Activated CD8-positive, alpha-beta T cell treated with anti-CD3 and anti-CD28 coated beads for 36 hours (primary cell): ENCODE data around the gene PDZD2. TPM values are rescaled to one million over a fixed set of nuclear protein-coding genes. Genes with fewer than 3 reads are reported as not detected.
A peak's percentile ranks its signal among the peaks of the same experiment; 100 is the strongest.

Source experiments
- ATAC-seq: fragments of 200-7000 bp; cut with Tn5 transposase; one replicate; pipeline ENCODE4 v1.10.0; 2021; ENCODE audit warnings: mild to moderate bottlenecking, moderate library complexity
- CTCF ChIA-PET: fragments of 350-600 bp; sonication (Branson Sonifier 250); formaldehyde crosslinking; loops from one replicate; lab custom pipeline; 2021; ENCODE audit warnings: antibody characterized with exemption; lab: Charles Lee
- POLR2A ChIA-PET: fragments of 350-600 bp; sonication (Branson Sonifier 250); formaldehyde crosslinking; loops from one replicate; lab custom pipeline; 2021; ENCODE audit warnings: antibody characterized with exemption; lab: Charles Lee
- DNase-seq: peaks from one replicate; pipeline ENCODE4 v3.0.0-alpha.2; 2020
- H3K27ac Mint-ChIP-seq: one replicate; pipeline ENCODE4 v1.8.0; 2021; ENCODE audit warnings: mild to moderate bottlenecking, mixed read lengths
- H3K27me3 Mint-ChIP-seq: one replicate; pipeline ENCODE4 v1.8.0; 2021; ENCODE audit warnings: mixed read lengths
- H3K36me3 Mint-ChIP-seq: one replicate; pipeline ENCODE4 v1.8.0; 2021; ENCODE audit warnings: low read depth, mixed read lengths
- H3K4me1 Mint-ChIP-seq: one replicate; pipeline ENCODE4 v1.8.0; 2021; ENCODE audit warnings: low read depth, mixed read lengths
- H3K4me3 Mint-ChIP-seq: one replicate; pipeline ENCODE4 v1.8.0; 2021; ENCODE audit warnings: mild to moderate bottlenecking, moderate library complexity, mixed read lengths
- H3K9me3 Mint-ChIP-seq: one replicate; pipeline ENCODE4 v1.8.0; 2021; ENCODE audit warnings: mixed read lengths
- CTCF ChIP-seq: fragments of 200-600 bp; IDR thresholded peaks from one replicate; pipeline ENCODE4 v1.8.0; 2022; ENCODE audit warnings: antibody characterized with exemption, mild to moderate bottlenecking
- intact Hi-C: fragments of 100-400 bp; cut with micrococcal nuclease; formaldehyde crosslinking; loops from one replicate; pipeline ENCODE4 v1.10.0; 2022
- total RNA-seq, 2 experiments: library from RNA; stranded (reverse); gene quantifications; one replicate each; pipeline ENCODE4 v1.2.3, GENCODE V29; 2021

Gene PDZD2
- total RNA-seq, 2 experiments from 2014 or later: not detected

DNA sequence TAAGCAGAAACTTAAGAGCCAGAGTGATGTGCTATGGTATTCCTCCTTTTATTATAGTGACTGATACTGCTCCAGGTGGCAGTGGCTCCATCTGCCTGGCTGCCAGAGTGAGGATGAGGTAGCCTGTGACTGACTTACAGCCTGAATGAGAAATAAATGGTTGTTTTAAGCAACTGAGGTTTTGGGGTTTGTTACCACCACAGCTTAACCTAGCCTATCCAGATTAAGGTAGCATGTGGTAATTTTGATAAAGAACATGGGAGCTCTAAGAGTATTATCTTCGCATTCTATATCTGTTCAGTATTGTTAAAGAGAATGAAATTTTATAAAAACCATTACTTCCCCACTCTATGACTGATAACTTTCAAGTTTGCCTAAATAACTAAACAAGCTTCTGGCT, 496.2 kb downstream of the PDZD2 start:
- H3K9me3 Mint-ChIP-seq: no peaks in the 10 kb centered on the region
- no peaks in the 10 kb centered on the region for H3K27me3 Mint-ChIP-seq
- peaks cover 45% of the 10 kb centered on the region for H3K36me3 Mint-ChIP-seq
- ChIA-PET CTCF (interaction anchor here (1.4 kb wide), 1 partner anchor 97 kb away, joined by 3 read pairs; no protein-coding TSS in a partner anchor), POLR2A (no interaction called here)
- ATAC-seq (no peak), DNase-seq (no peak)
- H3K27ac Mint-ChIP-seq: no peak overlapping the region
- TF ChIP-seq CTCF: no peak
- no peak overlapping the region for H3K4me3 Mint-ChIP-seq
- H3K4me1 Mint-ChIP-seq: peaks cover 40% of the 10 kb centered on the region
- intact Hi-C loops: no loop called here

- H3K4me3 Mint-ChIP-seq: no peak overlapping the region
Observed at GRCh38 chr5:32136342-32136741, 497.4 kb downstream of the PDZD2 start.

GRCh38 chr5:32138839-32139493, 500.0 kb downstream of the PDZD2 start:
- ATAC-seq (peak; percentile 89), DNase-seq (peak; percentile 94)
- ChIA-PET POLR2A (interaction anchor here (0.8 kb wide), 1 partner anchor 595 kb away, joined by 3 read pairs; no protein-coding TSS in a partner anchor), CTCF (interaction anchor here (1.0 kb wide), 1 partner anchor 46 kb away, joined by 3 read pairs; no protein-coding TSS in a partner anchor)
- Mint-ChIP-seq H3K4me3 (peak overlapping the region; percentile 13), H3K4me1 (peaks cover 19% of the 10 kb centered on the region), H3K27ac (peak overlapping the region; percentile 95), H3K27me3 (no peaks in the 10 kb centered on the region), H3K36me3 (peaks cover 31% of the 10 kb centered on the region), H3K9me3 (no peaks in the 10 kb centered on the region)
- no peak for TF ChIP-seq CTCF
- intact Hi-C loops: no loop called here

More at GRCh38 chr5:32136342-32136741, 497.4 kb downstream of the PDZD2 start:
- peaks cover 31% of the 10 kb centered on the region for H3K4me1 Mint-ChIP-seq
- CTCF ChIA-PET: interaction anchor here (1.4 kb wide), 1 partner anchor 96 kb away, joined by 3 read pairs; no protein-coding TSS in a partner anchor
- POLR2A ChIA-PET: no interaction called here
- H3K36me3 Mint-ChIP-seq: peaks cover 39% of the 10 kb centered on the region
- intact Hi-C loops: no loop called here
- no peaks in the 10 kb centered on the region for H3K9me3 Mint-ChIP-seq
- H3K27me3 Mint-ChIP-seq: no peaks in the 10 kb centered on the region
- DNase-seq (no peak), ATAC-seq (no peak)
- no peak overlapping the region for H3K27ac Mint-ChIP-seq
- TF ChIP-seq CTCF: no peak

DNA sequence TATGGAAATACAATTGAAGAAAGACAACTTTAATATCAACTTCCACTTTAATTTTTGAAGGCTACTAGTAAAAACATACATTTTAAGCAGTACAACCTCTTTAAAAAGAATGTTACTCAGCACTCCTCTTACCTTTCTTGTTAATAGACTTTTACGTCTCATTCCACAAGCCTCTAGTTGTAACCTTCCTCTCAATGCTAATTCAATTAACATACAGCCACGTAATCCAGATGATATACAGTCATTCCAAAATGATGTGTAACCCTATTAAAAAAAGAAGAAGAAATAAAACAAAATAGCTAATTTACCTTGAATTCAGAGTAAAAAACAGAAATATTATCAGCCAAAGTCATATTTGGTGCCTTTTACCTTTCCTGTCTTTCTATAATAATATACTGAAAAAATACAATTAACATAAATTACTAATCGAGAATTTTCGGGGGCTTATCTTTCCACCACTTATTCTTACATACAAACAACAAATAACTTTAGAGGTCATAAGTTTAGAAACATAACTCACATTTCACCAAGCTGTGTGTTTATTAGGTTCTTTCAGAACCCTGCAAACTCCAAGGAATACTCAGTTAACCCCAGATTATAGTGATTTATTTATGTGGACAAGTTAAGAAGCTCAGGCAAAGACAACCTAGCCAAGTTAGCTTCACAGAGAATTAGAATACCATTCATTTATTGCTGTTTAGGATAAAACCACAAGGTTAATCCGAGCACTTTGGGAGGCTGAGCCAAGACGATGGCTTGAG, 504.9 kb downstream of the PDZD2 start:
- intact Hi-C loops: no loop called here
- H3K4me1 Mint-ChIP-seq: peaks cover 37% of the 10 kb centered on the region
- peaks cover 35% of the 10 kb centered on the region for H3K36me3 Mint-ChIP-seq
- ATAC-seq: no peak
- DNase-seq: no peak
- CTCF ChIA-PET: interaction anchor here (1.3 kb wide), 2 partner anchors 12 to 51 kb away, joined by 3 to 4 read pairs; no protein-coding TSS in a partner anchor
- no peak overlapping the region for H3K27ac Mint-ChIP-seq
- no peak overlapping the region for H3K4me3 Mint-ChIP-seq
- TF ChIP-seq CTCF: no peak
- POLR2A ChIA-PET: no interaction called here
- H3K27me3 Mint-ChIP-seq: no peaks in the 10 kb centered on the region
- H3K9me3 Mint-ChIP-seq: no peaks in the 10 kb centered on the region
